ENCODE data around the gene ZFYVE28. TPM values are rescaled to one million over a fixed set of nuclear protein-coding genes. Genes with fewer than 3 reads are reported as not detected.

ZFYVE28 gene
- total and polyA plus RNA-seq, 12 donors: 4.3 to 24.6 (median 16.0) TPM

- Histone ChIP-seq H3K4me1 (replicated peaks in 1 of 2) (peaks cover 3 to 6% of the 10 kb centered on the region in 2 donors), H3K27ac (no peak overlapping the region), H3K9me3 (replicated peaks in 1 of 3) (no peaks in the 10 kb centered on the region), H3K4me3 (no peak overlapping the region), H3K27me3 (no peaks in the 10 kb centered on the region), H3K36me3 (replicated peaks in 1 of 2) (no peaks in the 10 kb centered on the region)
- DNase-seq: peak in 1 of 7 donors; percentile 35
- no peak for TF ChIP-seq POLR2A (IDR thresholded peaks at IDR 0.05)
- TF ChIP-seq, protein P1, sequence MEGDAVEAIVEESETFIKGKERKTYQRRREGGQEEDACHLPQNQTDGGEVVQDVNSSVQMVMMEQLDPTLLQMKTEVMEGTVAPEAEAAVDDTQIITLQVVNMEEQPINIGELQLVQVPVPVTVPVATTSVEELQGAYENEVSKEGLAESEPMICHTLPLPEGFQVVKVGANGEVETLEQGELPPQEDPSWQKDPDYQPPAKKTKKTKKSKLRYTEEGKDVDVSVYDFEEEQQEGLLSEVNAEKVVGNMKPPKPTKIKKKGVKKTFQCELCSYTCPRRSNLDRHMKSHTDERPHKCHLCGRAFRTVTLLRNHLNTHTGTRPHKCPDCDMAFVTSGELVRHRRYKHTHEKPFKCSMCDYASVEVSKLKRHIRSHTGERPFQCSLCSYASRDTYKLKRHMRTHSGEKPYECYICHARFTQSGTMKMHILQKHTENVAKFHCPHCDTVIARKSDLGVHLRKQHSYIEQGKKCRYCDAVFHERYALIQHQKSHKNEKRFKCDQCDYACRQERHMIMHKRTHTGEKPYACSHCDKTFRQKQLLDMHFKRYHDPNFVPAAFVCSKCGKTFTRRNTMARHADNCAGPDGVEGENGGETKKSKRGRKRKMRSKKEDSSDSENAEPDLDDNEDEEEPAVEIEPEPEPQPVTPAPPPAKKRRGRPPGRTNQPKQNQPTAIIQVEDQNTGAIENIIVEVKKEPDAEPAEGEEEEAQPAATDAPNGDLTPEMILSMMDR (IDR thresholded peaks at IDR 0.05): no peak
- WGBS, 4 donors: 50 to 64% (median 59%) methylated on average over 7 to 10 of the region's 10 CpGs
- intact Hi-C loops (cut with DNase I): no loop called here
Observed at GRCh38 chr4:2424581-2424980, 6.1 kb upstream of the ZFYVE28 start.

DNA sequence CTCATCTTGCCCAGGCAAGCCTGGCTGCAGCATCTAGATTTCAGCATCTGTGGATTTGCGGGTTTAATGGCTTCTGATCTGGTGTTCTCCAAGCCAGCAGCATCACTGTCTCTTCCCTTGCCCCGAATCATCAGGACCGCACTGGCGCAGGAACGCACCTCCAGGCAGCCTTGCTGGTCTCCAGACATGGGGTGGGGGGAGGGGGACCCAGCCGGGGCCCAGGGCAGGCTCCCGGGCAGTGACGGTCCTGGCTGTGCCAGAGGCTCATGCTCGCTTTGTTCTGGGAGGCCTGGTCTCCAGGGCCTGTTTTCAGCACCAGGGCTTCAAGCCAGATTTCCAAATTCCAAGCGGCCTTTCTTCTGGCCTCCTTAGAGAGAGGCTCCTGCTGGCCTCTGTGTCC is 5.2 kb upstream of the ZFYVE28 start:
- 79 to 94% (median 85%) methylated on average over 3 to 10 of the region's 10 CpGs for WGBS, 4 donors
- no peak overlapping the region for H3K27ac ChIP-seq
- H3K4me3 ChIP-seq: no peak overlapping the region
- no peak for TF ChIP-seq POLR2A (IDR thresholded peaks at IDR 0.05)
- TF ChIP-seq, protein P1 (IDR thresholded peaks at IDR 0.05): no peak
- no peak for DNase-seq
- H3K36me3 ChIP-seq (replicated peaks in 1 of 2): no peaks in the 10 kb centered on the region
- peaks cover 11 to 14% of the 10 kb centered on the region in 2 donors for H3K4me1 ChIP-seq (replicated peaks in 1 of 2)
- no peaks in the 10 kb centered on the region for H3K27me3 ChIP-seq
- intact Hi-C loops (cut with DNase I): no loop called here
- no peaks in the 10 kb centered on the region for H3K9me3 ChIP-seq (replicated peaks in 1 of 3)

DNA sequence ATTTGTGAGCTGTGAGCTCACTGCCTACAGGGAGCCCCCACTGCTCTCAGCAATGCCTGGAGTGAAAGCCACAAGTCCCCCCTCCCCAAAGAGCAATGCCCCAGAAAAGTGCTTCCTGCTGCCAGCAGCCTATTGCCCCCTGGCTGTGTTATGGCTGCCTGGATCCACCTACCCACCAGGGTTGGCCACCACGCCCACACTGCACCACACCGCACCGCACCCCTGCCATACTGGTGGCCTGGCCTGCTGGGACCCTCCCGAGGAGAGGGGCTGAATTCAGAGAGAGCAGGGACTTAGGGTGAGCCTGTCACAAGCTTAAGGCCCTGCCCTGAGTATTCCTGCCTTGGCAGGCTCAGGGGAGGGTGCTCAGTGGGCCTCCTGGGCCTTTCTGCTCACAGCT is 4.6 kb upstream of the ZFYVE28 start:
- 60 to 96% (median 81%) methylated on average over 1 to 4 of the region's 4 CpGs; no CpG with 5 or more reads in 1 of the 4 donors for WGBS, 4 donors
- Histone ChIP-seq H3K9me3 (replicated peaks in 1 of 3) (no peaks in the 10 kb centered on the region), H3K4me1 (replicated peaks in 1 of 2) (peaks cover 11 to 14% of the 10 kb centered on the region in 2 donors), H3K36me3 (replicated peaks in 1 of 2) (no peaks in the 10 kb centered on the region), H3K4me3 (no peak overlapping the region), H3K27ac (no peak overlapping the region), H3K27me3 (no peaks in the 10 kb centered on the region)
- TF ChIP-seq POLR2A (IDR thresholded peaks at IDR 0.05): no peak
- TF ChIP-seq, protein P1 (IDR thresholded peaks at IDR 0.05): no peak
- intact Hi-C loops (cut with DNase I): no loop called here
- no peak for DNase-seq

GRCh38 chr4:2421928-2422327 is 3.5 kb upstream of the ZFYVE28 start:
- intact Hi-C loops (cut with DNase I): no loop called here
- 86 to 89% (median 88%) methylated on average over 6 of the region's 6 CpGs for WGBS, 4 donors
- Histone ChIP-seq H3K27ac (no peak overlapping the region), H3K4me1 (replicated peaks in 1 of 2) (peaks cover 11 to 14% of the 10 kb centered on the region in 2 donors), H3K9me3 (replicated peaks in 1 of 3) (no peaks in the 10 kb centered on the region), H3K4me3 (no peak overlapping the region), H3K27me3 (no peaks in the 10 kb centered on the region), H3K36me3 (replicated peaks in 1 of 2) (no peaks in the 10 kb centered on the region)
- no peak for DNase-seq
- no peak for TF ChIP-seq POLR2A (IDR thresholded peaks at IDR 0.05)
- TF ChIP-seq, protein P1 (IDR thresholded peaks at IDR 0.05): no peak

Measured in adrenal gland (tissue), 12 donors.